ES-I3 (cell line): ENCODE results near the gene LHFPL3.
"Not testable (repeated sequence)": the region's sequence is repeated elsewhere in the genome, so short reads cannot be mapped to it uniquely, and the experiment has no call there.

ENCODE experiments used
- H3K36me3 ChIP-seq: 2 replicates; pipeline ENCODE4 v1.6.1; 2013; ENCODE audit warnings: mild to moderate bottlenecking, low read length, control low read depth, moderate library complexity; ENCODE audit not compliant: insufficient read depth
- H3K4me1 ChIP-seq: 2 replicates; pipeline ENCODE4 v1.6.1; 2013; ENCODE audit warnings: mild to moderate bottlenecking, control low read depth, low read length; ENCODE audit not compliant: insufficient read depth
- H3K9ac ChIP-seq: 2 replicates; pipeline ENCODE4 v1.6.1; 2013; ENCODE audit warnings: low read depth, mild to moderate bottlenecking, low read length, moderate library complexity
- H3K9me3 ChIP-seq: 2 replicates; pipeline ENCODE4 v1.6.1; 2013; ENCODE audit warnings: mild to moderate bottlenecking, low read length, moderate library complexity; ENCODE audit not compliant: control insufficient read depth, insufficient read depth

The LHFPL3 gene

DNA sequence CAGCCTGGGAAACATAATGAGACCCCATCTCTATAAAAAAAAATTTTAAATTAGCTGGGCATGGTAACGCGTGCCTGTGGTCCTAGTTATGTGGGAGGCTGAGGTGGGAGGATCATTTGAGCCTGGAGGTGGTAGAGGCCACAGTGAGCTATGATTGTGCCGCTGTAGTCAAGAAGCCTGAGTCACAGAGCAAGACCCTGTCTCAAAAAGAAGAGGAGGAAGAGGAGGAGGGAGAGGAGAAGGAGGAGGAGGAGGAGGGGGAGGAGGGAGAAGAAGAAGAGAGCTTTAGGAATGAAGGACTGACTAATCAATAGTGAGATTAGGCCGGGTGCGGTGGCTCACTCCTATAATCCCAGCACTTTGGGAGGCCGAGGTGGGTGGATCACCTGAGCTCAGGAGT, 573.8 kb downstream of the LHFPL3 start:
- H3K36me3 ChIP-seq = no peaks in the 10 kb centered on the region
- no peaks in the 10 kb centered on the region for H3K9me3 ChIP-seq
- H3K9ac ChIP-seq = no peak overlapping the region
- H3K4me1 ChIP-seq = no peaks in the 10 kb centered on the region

DNA sequence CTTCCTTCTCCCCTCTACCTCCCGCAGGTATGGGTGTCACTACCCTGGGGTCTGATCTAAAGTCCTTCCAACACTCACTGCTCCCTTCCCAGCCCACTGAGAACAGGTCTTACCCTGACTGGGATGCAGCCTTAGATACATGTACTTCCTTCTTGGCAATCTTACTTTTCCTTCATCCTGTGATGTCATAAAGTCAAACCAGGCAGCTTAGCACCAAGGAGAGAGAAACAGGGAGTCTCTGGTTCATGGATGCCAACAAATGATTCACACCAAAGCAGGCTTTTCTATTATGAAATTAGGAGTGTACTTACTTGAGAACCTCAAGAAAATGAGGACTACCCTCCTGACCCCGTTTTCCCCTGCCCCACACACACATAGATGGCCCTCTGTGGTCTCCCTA, 574.6 kb downstream of the LHFPL3 start:
- H3K4me1 ChIP-seq = no peaks in the 10 kb centered on the region
- H3K9ac ChIP-seq = no peak overlapping the region
- H3K36me3 ChIP-seq = no peaks in the 10 kb centered on the region
- H3K9me3 ChIP-seq = no peaks in the 10 kb centered on the region

DNA sequence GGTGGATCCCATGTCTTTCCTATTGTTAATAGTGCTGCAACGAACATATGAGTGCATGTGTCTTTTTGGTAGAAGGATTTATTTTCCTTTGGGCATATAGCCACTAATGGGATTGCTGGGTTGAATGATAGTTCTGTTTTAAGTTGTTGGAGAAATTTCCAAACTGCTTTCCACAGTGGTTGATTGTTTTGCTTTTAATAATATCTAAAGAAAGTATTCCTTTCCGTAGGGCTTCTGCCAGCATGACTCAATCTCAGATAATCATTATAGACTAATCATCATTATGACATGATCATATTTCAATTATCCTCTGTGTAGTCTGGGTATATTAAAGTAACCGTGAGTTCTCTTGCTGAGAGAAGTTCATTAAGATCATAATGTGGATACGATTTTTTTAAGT, 575.4 kb downstream of the LHFPL3 start:
- Histone ChIP-seq H3K36me3 (no peaks in the 10 kb centered on the region), H3K4me1 (no peaks in the 10 kb centered on the region), H3K9ac (no peak overlapping the region), H3K9me3 (no peaks in the 10 kb centered on the region)

DNA sequence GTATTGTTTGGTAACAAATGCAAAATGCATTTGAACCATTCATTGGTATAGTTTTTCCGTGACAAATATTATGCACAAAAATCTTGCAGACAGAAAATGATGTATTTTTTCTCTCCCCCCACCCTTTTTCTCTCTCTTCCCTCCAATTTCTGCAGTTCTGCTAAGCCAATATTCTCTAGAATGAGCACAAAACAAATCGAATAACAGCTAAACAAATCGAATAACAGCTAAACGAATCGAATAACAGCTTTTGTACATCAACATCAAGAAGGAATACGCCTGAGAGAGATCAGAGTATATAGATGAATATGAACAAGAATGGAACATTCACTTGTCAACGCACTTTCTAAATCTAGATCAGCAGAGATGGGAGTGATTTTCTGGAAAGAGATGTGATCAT, 577.6 kb downstream of the LHFPL3 start:
- no peaks in the 10 kb centered on the region for H3K9me3 ChIP-seq
- no peaks in the 10 kb centered on the region for H3K36me3 ChIP-seq
- H3K9ac ChIP-seq = no peak overlapping the region
- no peaks in the 10 kb centered on the region for H3K4me1 ChIP-seq

DNA sequence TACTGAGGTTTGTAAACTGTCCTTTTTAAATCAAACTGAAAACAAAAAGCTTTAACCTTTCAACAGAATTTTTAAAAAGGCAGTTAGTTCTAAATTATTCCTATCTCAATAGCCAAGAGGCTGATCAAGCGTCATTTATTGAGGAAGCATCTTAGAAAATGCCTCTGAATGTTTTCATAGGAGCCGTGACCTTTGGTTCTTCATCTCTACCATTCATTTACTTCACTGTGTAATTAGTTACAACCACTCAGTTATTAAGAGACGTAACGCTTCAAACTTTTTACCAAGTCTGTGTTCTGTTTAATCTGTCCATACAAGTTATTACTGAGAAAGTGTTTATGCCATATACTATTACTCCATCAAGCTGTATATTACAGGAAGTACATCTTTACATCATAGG, 578.2 kb downstream of the LHFPL3 start:
- H3K9ac ChIP-seq = no peak overlapping the region
- no peaks in the 10 kb centered on the region for H3K4me1 ChIP-seq
- no peaks in the 10 kb centered on the region for H3K9me3 ChIP-seq
- H3K36me3 ChIP-seq = no peaks in the 10 kb centered on the region

DNA sequence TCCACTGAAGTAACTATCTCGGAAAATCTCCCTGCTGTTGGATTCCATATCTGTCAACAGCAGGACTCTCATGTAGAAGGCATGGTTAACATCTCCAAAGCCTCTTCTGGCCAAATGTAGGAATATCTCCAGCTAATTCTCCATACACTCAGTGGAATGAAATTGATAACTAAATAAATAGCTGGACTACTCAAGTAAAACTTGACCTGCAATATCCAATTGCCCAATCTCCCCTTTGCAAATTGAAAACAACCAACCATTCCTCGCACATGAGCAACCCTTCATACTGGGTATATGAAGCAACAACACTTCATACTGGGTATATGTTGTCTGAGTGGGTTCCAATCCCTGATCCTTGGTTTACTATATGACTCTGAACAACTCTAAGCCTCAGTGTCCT, 580.2 kb downstream of the LHFPL3 start:
- no peaks in the 10 kb centered on the region for H3K4me1 ChIP-seq
- no peak overlapping the region for H3K9ac ChIP-seq
- no peaks in the 10 kb centered on the region for H3K9me3 ChIP-seq
- H3K36me3 ChIP-seq = no peaks in the 10 kb centered on the region

DNA sequence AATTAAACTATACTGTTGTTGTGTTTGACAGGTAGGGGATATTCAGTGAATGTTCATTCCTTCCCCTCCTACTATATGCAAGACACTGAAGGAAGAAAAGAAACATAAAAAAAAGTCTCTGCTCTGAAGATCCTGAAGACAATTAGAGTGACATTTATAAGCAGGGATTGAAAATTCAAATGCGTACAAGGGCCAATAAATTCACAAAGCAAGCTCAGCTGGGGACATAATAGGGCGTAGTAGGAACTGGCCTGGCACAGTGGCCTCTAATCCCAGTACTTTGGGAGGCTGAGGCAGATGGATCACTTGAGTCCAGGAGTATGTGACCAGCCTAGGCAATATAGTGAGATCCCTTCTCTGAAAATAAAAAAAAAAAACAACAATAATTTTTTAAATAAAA, 580.7 kb downstream of the LHFPL3 start:
- H3K4me1 ChIP-seq = no peaks in the 10 kb centered on the region
- H3K36me3 ChIP-seq = no peaks in the 10 kb centered on the region
- no peak overlapping the region for H3K9ac ChIP-seq
- H3K9me3 ChIP-seq = no peaks in the 10 kb centered on the region

DNA sequence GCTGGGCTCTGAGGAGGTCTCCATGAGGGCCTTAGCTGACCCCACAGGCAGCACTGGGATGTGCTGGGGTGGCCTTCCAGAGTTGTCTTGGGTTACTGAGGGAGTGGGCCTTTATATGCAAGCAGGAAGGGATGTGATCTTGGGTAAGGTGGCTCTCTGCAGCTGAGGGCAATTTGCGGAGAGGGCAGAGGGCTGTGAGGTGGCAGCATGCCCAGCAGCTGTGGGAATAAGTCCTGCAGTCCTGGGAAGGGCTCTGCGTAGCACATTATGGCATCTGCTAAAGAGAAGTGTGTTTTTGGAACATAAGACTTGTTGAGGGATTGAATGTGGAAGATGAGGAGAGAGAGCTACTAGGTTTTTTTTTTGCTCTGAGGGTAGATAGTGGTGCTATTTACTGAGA, 586.0 kb downstream of the LHFPL3 start:
- Histone ChIP-seq H3K9me3 (no peaks in the 10 kb centered on the region), H3K36me3 (no peaks in the 10 kb centered on the region), H3K9ac (no peak overlapping the region), H3K4me1 (no peaks in the 10 kb centered on the region)

DNA sequence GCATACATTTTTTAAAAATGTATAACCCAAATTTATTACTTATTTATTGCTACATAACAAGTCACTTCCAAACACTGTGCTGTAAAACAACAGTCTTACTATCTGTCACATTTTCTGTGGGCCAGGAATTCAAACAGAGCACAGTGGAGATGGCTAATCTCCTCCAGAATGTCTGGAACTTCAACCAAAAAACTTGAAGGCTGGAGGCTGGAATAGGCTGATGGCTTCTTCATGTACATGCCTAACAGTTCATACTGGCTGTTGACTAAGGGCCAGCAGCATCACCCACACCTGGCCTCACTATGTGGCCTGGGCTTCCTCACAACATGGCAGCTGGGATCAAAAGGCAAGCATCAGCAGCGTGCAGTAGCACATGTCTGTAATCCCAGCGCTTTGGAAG, 593.2 kb downstream of the LHFPL3 start:
- no peaks in the 10 kb centered on the region; the same call in 1 of the 2 replicates for H3K4me1 ChIP-seq
- no peaks in the 10 kb centered on the region for H3K36me3 ChIP-seq

DNA sequence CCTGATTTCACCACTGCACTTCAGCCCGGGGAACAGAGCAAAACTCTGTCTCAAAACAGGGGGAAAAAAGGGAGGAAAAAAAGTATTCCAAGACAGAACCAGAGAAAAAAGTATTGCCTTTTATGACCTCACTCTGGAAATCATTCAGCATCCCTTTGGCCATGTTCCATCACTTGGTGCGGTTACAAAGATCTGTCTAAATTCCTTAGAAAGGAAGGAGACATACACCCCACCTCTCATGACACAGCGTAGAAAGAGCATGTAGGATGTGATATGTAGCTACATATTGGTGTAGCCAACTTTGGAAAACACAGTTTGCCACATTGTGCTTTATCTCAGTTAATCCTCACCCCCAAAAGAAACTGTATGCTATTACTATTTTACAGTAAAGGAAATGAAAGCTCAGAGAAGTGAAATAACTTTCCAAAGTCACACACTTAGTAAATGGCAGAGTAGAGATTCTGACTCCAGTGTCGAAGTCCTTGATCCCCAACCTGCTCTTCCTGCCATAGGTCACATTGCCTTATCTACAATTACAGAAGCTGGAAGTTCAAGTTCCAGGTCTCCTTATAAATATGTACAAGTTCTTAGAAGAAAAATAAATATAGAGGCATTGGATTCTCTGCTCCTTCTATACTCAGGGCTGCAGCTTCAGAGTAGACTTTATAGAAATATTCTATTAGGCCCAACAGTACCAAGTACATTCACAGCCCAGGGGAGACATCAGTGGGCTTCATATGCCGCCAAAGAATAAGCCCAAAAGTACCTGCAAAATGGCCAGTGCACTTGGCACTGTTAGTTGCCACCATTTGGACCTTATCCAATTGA, 594.0 kb downstream of the LHFPL3 start:
- H3K36me3 ChIP-seq = no peaks in the 10 kb centered on the region

More for the DNA sequence above, 593.2 kb downstream of the LHFPL3 start:
- H3K9ac ChIP-seq = no peak overlapping the region
- no peaks in the 10 kb centered on the region for H3K9me3 ChIP-seq

DNA sequence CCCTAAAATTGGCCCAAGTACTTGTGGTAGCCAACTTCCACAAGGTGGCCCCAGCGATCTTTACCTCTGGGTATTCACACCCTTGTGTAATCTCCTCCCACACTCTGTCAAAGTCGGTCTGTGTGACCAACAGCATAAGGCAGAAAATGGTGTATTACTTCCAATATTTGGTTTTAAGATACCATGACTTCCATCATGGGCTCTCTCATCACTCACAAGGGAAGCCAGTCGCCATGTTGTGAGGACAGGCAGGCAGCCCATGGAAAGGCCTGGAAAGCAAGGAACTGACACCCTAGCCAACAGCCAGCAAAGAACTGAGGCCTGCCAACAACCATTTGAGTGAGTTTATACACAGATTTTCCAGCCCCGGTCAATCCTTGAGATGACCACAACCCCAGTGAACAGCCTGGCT, 594.6 kb downstream of the LHFPL3 start:
- Histone ChIP-seq H3K36me3 (no peaks in the 10 kb centered on the region), H3K4me1 (peaks cover 5% of the 10 kb centered on the region), H3K9ac (no peak overlapping the region), H3K9me3 (no peaks in the 10 kb centered on the region)

More for the DNA sequence above, 594.0 kb downstream of the LHFPL3 start:
- peaks cover 2% of the 10 kb centered on the region for H3K4me1 ChIP-seq
- H3K9ac ChIP-seq = no peak overlapping the region
- no peaks in the 10 kb centered on the region for H3K9me3 ChIP-seq

DNA sequence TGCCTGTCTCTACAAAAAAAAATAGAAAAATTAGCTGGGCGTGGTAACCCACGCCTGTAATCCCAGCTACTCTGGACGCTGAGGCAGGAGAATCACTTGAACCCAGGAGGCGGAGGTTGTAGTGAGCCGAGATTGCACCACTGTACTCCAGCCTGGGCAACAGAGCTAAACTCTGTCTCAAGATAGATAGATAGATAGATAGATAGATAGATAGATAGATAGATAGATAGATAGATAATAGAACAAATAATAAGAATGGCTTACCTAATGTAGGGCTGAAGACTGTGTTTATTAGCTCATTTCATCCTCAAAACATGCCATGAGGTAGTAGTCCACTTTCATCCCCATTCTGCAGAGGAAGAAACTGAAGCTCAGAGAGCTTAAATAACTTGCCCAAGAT, 597.8 kb downstream of the LHFPL3 start:
- not testable (repeated sequence) for H3K36me3 ChIP-seq, H3K4me1 ChIP-seq, H3K9me3 ChIP-seq, H3K9ac ChIP-seq

DNA sequence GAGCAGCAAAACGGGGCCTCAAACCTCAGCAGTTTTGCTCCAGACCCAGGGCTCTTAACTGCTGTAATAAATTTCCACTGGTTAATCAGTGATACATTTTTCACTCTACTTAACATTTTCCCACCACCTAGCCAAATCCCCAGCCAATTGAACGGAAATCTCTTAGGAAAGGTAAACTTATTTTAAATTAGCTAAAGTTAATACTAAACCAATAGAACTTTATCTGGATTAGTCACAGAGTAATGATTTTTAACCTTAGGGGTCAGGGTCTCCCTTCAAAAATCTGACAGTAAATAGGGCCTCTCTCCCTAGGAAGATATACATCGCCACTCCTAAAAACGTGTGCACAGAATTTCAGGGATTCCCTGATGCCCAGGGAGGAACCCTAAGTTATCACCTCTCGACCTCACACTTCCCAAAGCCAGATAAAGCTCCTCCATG, 598.2 kb downstream of the LHFPL3 start:
- H3K4me1 ChIP-seq = peaks cover 12% of the 10 kb centered on the region
- no peak overlapping the region for H3K9ac ChIP-seq
- no peaks in the 10 kb centered on the region for H3K9me3 ChIP-seq
- H3K36me3 ChIP-seq = no peaks in the 10 kb centered on the region

DNA sequence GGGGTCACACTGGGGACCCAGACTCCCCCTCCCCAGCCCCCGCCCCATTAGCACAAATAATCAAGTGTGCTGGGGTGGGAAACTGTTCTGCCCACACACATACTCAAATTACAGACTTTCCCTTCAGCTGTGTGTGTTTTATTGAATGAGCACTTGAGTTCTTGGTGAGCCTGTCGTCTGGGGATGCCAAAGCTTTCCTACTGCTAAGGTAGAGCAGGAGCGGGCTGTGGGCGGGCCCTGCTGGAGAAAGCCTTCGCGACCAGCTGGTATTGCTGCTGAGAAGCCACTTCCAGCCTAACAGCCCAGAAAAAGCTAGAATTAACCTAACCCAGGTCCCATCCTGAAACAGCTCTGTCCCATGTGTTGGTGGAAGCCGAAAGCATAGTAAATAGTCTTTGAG, 598.7 kb downstream of the LHFPL3 start:
- Histone ChIP-seq H3K4me1 (peaks cover 12% of the 10 kb centered on the region), H3K9me3 (no peaks in the 10 kb centered on the region), H3K36me3 (no peaks in the 10 kb centered on the region), H3K9ac (no peak overlapping the region)

DNA sequence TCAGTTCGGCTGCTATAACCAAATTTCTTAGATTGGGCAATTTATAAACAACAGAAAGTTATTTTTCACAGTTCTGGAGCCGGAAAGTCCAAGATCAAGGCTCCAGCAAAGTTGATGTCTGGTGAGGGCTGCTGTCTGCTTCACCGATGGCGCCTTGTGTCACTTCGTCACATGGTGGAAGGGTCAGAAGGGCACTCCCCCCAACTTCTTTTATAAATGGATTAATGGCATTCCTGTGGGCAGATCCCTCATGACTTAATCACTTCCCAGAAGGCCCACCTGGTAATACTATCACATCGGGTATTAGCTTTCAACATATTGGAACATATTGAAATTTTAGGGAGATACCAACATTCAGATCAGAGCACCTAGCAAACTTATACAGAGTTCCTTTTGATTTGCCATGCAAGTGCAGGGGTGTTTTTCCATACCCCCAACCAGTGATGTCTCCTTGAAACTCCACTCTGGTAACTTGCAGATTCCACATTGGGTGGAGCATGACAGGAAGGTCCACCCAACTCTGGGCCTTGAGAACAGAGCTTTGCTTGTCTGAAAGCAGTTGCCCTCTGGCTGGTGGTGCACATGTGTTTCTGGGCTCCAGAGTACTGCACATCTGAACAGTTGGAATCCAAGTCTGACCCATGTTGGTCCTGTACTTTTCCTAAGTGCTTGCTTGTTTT, 600.5 kb downstream of the LHFPL3 start:
- H3K36me3 ChIP-seq = no peaks in the 10 kb centered on the region
- H3K9me3 ChIP-seq = no peaks in the 10 kb centered on the region
- H3K4me1 ChIP-seq = peaks cover 20% of the 10 kb centered on the region
- no peak overlapping the region for H3K9ac ChIP-seq
